Measurements from ENCODE around the gene GOSR2. TPM values are rescaled to one million over a fixed set of nuclear protein-coding genes. Genes with fewer than 3 reads are reported as not detected.

GOSR2 gene
- polyA plus RNA-seq, 1 donor from 2014 or later: 41.4 TPM

DNA sequence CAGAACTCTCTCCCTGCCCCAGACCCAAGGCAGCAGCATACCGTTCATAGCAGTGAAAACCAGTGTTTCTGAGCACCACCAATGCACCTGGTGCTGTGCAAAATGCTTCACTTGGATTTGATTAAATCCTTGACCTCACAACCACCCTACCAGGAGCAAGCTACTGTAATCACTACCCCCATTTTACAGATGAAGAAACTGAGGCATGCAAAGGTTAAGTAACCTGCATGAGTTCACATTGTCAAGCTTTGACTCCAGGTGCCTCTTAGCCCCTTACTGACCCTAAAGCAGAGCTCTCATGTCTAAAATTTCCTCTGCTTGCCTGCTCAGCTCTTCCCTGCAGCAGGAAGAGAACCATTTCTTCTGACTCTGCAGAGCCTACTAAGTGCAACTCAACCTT is 34.2 kb upstream of the GOSR2 start:
- Histone ChIP-seq H3K9me3 (ENCODE audit: low read length) (no peaks in the 10 kb centered on the region), H4K20me1 (ENCODE audit: insufficient read depth) (no peaks in the 10 kb centered on the region), H3K9me2 (ENCODE audit: insufficient read depth, low read length) (no peaks in the 10 kb centered on the region), H3K9ac (ENCODE audit: low read length) (no peak overlapping the region), H3K4me2 (ENCODE audit: low read length) (no peak overlapping the region), H3K27ac (ENCODE audit: low read length) (no peak overlapping the region), H3K36me3 (ENCODE audit: insufficient read depth, low read length) (no peaks in the 10 kb centered on the region), H2AFZ (ENCODE audit: low read depth, low read length) (no peak overlapping the region), H3F3A (ENCODE audit: insufficient read depth, low read length, poor library complexity, severe bottlenecking) (no peaks in the 10 kb centered on the region), H3K4me3 (ENCODE audit: low read length) (no peak overlapping the region), H3K27me3 (ENCODE audit: insufficient read depth, low read depth, low read length) (no peaks in the 10 kb centered on the region), H3K79me2 (replicated peaks; ENCODE audit: insufficient read depth, low read length) (no peaks in the 10 kb centered on the region)
- no peak for TF ChIP-seq SMC3 (conservative IDR thresholded peaks at IDR 0.05; ENCODE audit: poor library complexity)
- TF ChIP-seq, protein P1, sequence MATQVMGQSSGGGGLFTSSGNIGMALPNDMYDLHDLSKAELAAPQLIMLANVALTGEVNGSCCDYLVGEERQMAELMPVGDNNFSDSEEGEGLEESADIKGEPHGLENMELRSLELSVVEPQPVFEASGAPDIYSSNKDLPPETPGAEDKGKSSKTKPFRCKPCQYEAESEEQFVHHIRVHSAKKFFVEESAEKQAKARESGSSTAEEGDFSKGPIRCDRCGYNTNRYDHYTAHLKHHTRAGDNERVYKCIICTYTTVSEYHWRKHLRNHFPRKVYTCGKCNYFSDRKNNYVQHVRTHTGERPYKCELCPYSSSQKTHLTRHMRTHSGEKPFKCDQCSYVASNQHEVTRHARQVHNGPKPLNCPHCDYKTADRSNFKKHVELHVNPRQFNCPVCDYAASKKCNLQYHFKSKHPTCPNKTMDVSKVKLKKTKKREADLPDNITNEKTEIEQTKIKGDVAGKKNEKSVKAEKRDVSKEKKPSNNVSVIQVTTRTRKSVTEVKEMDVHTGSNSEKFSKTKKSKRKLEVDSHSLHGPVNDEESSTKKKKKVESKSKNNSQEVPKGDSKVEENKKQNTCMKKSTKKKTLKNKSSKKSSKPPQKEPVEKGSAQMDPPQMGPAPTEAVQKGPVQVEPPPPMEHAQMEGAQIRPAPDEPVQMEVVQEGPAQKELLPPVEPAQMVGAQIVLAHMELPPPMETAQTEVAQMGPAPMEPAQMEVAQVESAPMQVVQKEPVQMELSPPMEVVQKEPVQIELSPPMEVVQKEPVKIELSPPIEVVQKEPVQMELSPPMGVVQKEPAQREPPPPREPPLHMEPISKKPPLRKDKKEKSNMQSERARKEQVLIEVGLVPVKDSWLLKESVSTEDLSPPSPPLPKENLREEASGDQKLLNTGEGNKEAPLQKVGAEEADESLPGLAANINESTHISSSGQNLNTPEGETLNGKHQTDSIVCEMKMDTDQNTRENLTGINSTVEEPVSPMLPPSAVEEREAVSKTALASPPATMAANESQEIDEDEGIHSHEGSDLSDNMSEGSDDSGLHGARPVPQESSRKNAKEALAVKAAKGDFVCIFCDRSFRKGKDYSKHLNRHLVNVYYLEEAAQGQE (IDR thresholded peaks at IDR 0.05; ENCODE audit: borderline replicate concordance): no peak
- TF ChIP-seq, protein P2, sequence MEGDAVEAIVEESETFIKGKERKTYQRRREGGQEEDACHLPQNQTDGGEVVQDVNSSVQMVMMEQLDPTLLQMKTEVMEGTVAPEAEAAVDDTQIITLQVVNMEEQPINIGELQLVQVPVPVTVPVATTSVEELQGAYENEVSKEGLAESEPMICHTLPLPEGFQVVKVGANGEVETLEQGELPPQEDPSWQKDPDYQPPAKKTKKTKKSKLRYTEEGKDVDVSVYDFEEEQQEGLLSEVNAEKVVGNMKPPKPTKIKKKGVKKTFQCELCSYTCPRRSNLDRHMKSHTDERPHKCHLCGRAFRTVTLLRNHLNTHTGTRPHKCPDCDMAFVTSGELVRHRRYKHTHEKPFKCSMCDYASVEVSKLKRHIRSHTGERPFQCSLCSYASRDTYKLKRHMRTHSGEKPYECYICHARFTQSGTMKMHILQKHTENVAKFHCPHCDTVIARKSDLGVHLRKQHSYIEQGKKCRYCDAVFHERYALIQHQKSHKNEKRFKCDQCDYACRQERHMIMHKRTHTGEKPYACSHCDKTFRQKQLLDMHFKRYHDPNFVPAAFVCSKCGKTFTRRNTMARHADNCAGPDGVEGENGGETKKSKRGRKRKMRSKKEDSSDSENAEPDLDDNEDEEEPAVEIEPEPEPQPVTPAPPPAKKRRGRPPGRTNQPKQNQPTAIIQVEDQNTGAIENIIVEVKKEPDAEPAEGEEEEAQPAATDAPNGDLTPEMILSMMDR (IDR thresholded peaks at IDR 0.05; ENCODE audit: poor library complexity, severe bottlenecking): no peak
- TF ChIP-seq RAD21 (conservative IDR thresholded peaks at IDR 0.05): no peak
- TF ChIP-seq EZH2 (IDR thresholded peaks at IDR 0.05; ENCODE audit: borderline replicate concordance, insufficient read depth, low read length, poor library complexity, severe bottlenecking): no peak

DNA sequence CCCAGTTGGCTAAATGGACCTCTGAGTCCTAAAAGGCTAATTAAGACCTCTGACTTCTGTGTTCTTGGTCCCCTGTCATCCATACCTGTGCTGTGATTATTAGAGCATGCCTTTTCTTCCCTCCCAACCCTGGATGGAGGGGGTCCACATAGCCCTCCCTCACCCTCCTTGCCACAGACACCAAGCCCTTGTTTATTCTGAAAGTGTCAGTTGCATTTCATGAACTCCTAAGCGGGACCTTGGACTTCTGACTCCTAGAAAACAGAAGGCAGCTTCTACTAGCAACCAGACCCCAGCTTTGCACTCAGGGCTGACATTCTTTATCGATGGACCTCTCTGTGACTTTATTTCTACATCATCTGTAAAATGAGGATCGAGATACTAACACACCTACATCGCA is 33.4 kb upstream of the GOSR2 start:
- peak overlapping the region; percentile 15 for H3K27ac ChIP-seq (ENCODE audit: low read length)
- no peak overlapping the region for H3K4me3 ChIP-seq (ENCODE audit: low read length)
- no peaks in the 10 kb centered on the region for H4K20me1 ChIP-seq (ENCODE audit: insufficient read depth)
- H3K4me2 ChIP-seq (ENCODE audit: low read length): no peak overlapping the region
- no peaks in the 10 kb centered on the region for H3K36me3 ChIP-seq (ENCODE audit: insufficient read depth, low read length)
- no peaks in the 10 kb centered on the region for H3K9me3 ChIP-seq (ENCODE audit: low read length)
- no peaks in the 10 kb centered on the region for H3K27me3 ChIP-seq (ENCODE audit: insufficient read depth, low read depth, low read length)
- no peak for TF ChIP-seq SMC3 (conservative IDR thresholded peaks at IDR 0.05; ENCODE audit: poor library complexity)
- H3K9ac ChIP-seq (ENCODE audit: low read length): peak overlapping the region; percentile 9
- H3K79me2 ChIP-seq (replicated peaks; ENCODE audit: insufficient read depth, low read length): no peaks in the 10 kb centered on the region
- H3F3A ChIP-seq (ENCODE audit: insufficient read depth, low read length, poor library complexity, severe bottlenecking): no peaks in the 10 kb centered on the region
- H2AFZ ChIP-seq (ENCODE audit: low read depth, low read length): peak overlapping the region; percentile 42
- no peaks in the 10 kb centered on the region for H3K9me2 ChIP-seq (ENCODE audit: insufficient read depth, low read length)

DNA sequence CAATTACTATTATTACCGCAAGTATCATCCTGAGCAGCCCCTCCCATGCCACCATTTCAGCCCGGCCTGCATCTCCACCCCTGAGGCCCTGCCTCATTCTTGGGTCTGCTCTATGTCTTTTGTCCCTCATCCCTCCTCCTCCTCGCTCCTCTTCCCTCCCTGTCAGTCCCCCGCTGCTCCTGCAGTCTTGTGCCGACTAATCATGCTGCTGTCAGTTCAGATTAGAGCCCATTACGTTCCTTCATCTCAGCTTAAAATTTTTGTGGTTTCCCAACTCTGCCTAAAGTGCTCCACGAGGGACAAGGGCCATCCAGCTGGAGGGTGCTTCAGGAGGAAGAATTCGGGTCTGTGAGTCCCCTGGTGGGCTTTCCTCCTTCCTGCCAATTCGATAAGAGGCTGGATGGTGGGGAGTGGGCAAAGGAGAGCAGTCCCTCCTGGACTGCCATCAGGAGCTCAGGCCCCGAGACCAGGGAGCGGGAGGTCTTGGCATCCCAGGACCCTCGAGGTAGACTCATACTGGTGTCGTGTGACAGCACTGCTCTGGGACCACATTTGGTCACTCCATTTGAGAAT is 32.9 kb upstream of the GOSR2 start:
- no peaks in the 10 kb centered on the region for H3K36me3 ChIP-seq (ENCODE audit: insufficient read depth, low read length)
- no peaks in the 10 kb centered on the region for H3K79me2 ChIP-seq (replicated peaks; ENCODE audit: insufficient read depth, low read length)
- H3K9ac ChIP-seq (ENCODE audit: low read length): peak overlapping the region; percentile 9
- H3K9me2 ChIP-seq (ENCODE audit: insufficient read depth, low read length): no peaks in the 10 kb centered on the region
- peak overlapping the region; percentile 15 for H3K27ac ChIP-seq (ENCODE audit: low read length)
- no peak overlapping the region for H3K4me2 ChIP-seq (ENCODE audit: low read length)
- H3K4me3 ChIP-seq (ENCODE audit: low read length): no peak overlapping the region
- H2AFZ ChIP-seq (ENCODE audit: low read depth, low read length): peak overlapping the region; percentile 42
- TF ChIP-seq, protein P1 (IDR thresholded peaks at IDR 0.05; ENCODE audit: borderline replicate concordance): no peak
- TF ChIP-seq, protein P2 (IDR thresholded peaks at IDR 0.05; ENCODE audit: poor library complexity, severe bottlenecking): no peak
- TF ChIP-seq POLR2AphosphoS5 (IDR thresholded peaks at IDR 0.05): peak; percentile 15
- H3K27me3 ChIP-seq (ENCODE audit: insufficient read depth, low read depth, low read length): no peaks in the 10 kb centered on the region
- H4K20me1 ChIP-seq (ENCODE audit: insufficient read depth): no peaks in the 10 kb centered on the region
- no peaks in the 10 kb centered on the region for H3K9me3 ChIP-seq (ENCODE audit: low read length)
- no peaks in the 10 kb centered on the region for H3F3A ChIP-seq (ENCODE audit: insufficient read depth, low read length, poor library complexity, severe bottlenecking)

Data from neural cell (in vitro differentiated cells).